DMS79 (cell line): ENCODE measurements around the gene DLK1.

Experiments used
- DNase-seq: peaks from one replicate; lab custom pipeline; 2025; lab: John Stamatoyannopoulos, UW

DLK1 gene

GRCh38 chr14:100693877-100694578, 32.7 kb upstream of the DLK1 start:
- peak; percentile 32 for DNase-seq

- DNase-seq, result no peak
Observed at GRCh38 chr14:100694579-100695422, 31.9 kb upstream of the DLK1 start.

GRCh38 chr14:100695423-100695738, 31.3 kb upstream of the DLK1 start:
- DNase-seq, result no peak

GRCh38 chr14:100696008-100696407, 30.7 kb upstream of the DLK1 start:
- DNase-seq, result no peak

GRCh38 chr14:100696590-100696989, 30.1 kb upstream of the DLK1 start:
- no peak for DNase-seq

- no peak for DNase-seq
Observed at GRCh38 chr14:100698066-100698465, 28.6 kb upstream of the DLK1 start.

- no peak for DNase-seq
Observed at GRCh38 chr14:100698666-100699448, 27.8 kb upstream of the DLK1 start.

GRCh38 chr14:100701314-100701713, 25.4 kb upstream of the DLK1 start:
- DNase-seq, result no peak

GRCh38 chr14:100702590-100702989, 24.1 kb upstream of the DLK1 start:
- DNase-seq, result no peak

- DNase-seq, result no peak
Observed at GRCh38 chr14:100703386-100704220, 23.1 kb upstream of the DLK1 start.

GRCh38 chr14:100706200-100706599, 20.5 kb upstream of the DLK1 start:
- no peak for DNase-seq

- no peak for DNase-seq
Observed at GRCh38 chr14:100706860-100707259, 19.8 kb upstream of the DLK1 start.

- DNase-seq, result no peak
Observed at GRCh38 chr14:100708425-100709288, 18.0 kb upstream of the DLK1 start.

- no peak for DNase-seq
Observed at GRCh38 chr14:100709289-100710284, 17.1 kb upstream of the DLK1 start.

- DNase-seq, result no peak
Observed at GRCh38 chr14:100710391-100710790, 16.3 kb upstream of the DLK1 start.

GRCh38 chr14:100710826-100711462, 15.7 kb upstream of the DLK1 start:
- no peak for DNase-seq

- DNase-seq, result no peak
Observed at GRCh38 chr14:100711493-100711892, 15.2 kb upstream of the DLK1 start.

GRCh38 chr14:100712490-100712889, 14.2 kb upstream of the DLK1 start:
- no peak for DNase-seq

GRCh38 chr14:100713705-100714104, 13.0 kb upstream of the DLK1 start:
- no peak for DNase-seq
